IPS-18c (cell line): ENCODE data around the gene TTC32.
"Not testable (repeated sequence)": the region's sequence is repeated elsewhere in the genome, so short reads cannot be mapped to it uniquely, and the experiment has no call there.

Source experiments
- H3K4me3 ChIP-seq: 2 replicates; pipeline ENCODE4 v1.7.0; 2013; ENCODE audit warnings: low read depth, mild to moderate bottlenecking, low read length, moderate library complexity; ENCODE audit not compliant: insufficient read depth
- H3K9me3 ChIP-seq: one replicate; pipeline ENCODE4 v1.6.1; 2013; ENCODE audit warnings: mild to moderate bottlenecking, low read length, moderate library complexity; ENCODE audit not compliant: control insufficient read depth, insufficient read depth

TTC32 gene

DNA sequence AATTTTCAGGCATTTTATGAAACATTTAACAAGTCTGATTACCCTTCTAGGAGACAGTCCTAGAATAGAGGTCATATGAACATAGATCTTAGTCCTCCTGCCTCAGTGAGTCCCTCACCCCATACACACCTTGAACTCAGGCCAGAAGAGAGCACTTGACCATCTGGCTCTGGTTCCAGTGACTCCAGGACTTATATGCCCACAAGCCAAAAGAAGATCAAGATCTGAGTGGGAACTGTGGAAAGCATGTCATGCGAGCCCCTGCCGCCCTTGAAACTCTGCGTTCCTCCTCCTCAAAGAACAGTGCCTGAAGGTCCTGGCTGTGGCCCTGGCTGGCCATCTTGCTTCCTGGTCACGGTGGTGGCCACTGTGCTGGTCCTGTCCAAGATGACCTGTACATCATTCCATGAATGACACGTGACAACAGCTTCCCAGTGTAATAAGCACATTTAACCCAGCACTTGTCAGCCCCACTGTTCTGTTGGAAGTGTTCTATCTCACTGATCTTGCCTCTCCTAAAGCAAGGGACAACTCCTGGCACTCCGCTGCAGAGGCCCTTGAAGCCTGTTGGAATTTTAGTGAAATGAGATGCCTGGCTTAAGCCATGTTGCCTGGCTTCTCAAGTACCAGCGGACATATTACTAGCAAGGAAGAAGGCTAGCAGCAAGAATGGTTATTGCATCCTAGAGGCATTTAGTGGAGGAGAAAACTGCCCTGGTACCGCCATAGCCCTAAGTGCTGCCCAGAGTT is 17.6 kb downstream of the TTC32 start:
- H3K9me3 ChIP-seq: no peaks in the 10 kb centered on the region
- no peak overlapping the region for H3K4me3 ChIP-seq

DNA sequence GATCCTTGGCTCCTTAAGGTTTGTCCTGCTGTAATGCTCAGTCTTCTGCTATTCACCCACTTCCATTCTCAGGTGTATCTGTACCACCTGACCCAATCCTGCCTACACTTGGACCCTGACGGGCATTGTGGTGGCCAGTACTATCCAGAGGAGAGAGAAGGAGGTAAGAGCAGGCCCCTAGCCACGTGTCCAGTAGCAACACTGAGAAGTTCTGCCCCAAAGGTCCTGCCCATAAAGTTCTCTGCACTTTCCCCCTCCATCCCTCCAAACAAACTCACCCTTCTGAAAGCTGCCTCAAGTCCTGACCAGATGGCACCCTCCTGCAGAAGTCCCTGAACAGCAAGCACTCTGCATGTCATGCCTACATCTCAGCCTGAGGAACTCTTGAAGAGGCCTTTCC is 18.3 kb downstream of the TTC32 start:
- Histone ChIP-seq H3K9me3 (no peaks in the 10 kb centered on the region), H3K4me3 (no peak overlapping the region)

DNA sequence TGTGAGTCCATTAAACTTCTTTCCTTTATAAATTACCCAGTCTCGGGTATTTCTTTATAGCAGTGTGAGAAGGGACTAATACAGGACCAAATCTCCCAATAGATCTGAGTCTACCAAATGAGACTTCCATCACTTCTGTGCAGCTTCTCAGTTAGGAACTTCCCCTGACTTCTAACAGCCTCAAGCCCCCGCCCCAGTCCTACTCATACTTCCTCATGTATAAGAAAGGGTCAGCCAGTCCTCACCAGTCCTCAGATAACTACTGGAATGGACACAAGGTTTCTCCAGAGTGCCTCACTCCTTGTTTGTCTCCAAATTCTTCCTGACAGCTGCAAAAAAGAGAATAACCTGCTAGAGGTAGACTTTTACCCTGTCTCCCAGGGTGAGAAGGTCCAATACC is 19.5 kb downstream of the TTC32 start:
- Histone ChIP-seq H3K9me3 (no peaks in the 10 kb centered on the region), H3K4me3 (no peak overlapping the region)

GRCh38 chr2:19881908-19882265 is 19.9 kb downstream of the TTC32 start:
- Histone ChIP-seq H3K4me3 (no peak overlapping the region), H3K9me3 (no peaks in the 10 kb centered on the region)

- Histone ChIP-seq H3K4me3 (no peak overlapping the region), H3K9me3 (no peaks in the 10 kb centered on the region)
These were observed 20.4 kb downstream of the TTC32 start for GRCh38 chr2:19881221-19881907.

DNA sequence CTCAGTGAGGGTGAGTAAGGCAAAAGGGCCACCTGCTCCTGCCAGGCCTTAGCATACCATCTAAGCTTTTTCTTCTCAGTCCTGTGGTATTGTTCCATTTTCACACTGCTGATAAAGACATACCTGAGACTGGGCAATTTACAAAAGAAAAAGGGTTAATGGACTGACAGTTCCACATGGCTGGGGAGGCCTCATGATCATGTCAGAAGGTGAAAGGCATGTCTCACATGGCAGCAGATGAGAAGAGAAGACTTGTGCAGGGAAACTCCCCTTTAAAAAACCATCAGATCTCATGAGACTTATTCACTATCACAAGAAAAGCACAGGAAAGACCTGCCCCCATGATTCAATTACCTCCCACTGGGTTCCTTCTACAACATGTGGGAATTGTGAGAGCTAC is 21.6 kb downstream of the TTC32 start:
- H3K9me3 ChIP-seq, H3K4me3 ChIP-seq: not testable (repeated sequence)

DNA sequence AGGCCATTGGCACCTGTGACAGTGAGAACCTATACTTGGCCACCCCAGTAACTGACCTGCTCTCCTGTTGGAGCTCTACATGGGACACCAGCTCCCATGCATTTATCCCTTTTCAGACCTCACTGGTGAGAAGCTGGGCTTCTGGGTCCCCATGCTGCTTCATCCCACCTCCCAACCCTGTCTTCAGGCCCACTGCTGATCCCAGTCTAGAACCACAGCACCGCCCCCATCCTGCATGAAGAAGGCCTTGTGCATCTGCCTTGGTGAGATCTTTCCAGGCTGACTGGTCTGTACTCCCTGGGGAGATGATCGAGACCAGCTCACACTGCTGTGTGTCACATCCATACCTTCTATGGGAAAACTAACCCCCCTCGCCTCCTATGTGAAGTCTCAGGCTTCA is 22.7 kb downstream of the TTC32 start:
- Histone ChIP-seq H3K4me3 (no peak overlapping the region), H3K9me3 (no peaks in the 10 kb centered on the region)

- no peak overlapping the region for H3K4me3 ChIP-seq
- no peaks in the 10 kb centered on the region for H3K9me3 ChIP-seq
These were observed 23.3 kb downstream of the TTC32 start for GRCh38 chr2:19878268-19879046.

DNA sequence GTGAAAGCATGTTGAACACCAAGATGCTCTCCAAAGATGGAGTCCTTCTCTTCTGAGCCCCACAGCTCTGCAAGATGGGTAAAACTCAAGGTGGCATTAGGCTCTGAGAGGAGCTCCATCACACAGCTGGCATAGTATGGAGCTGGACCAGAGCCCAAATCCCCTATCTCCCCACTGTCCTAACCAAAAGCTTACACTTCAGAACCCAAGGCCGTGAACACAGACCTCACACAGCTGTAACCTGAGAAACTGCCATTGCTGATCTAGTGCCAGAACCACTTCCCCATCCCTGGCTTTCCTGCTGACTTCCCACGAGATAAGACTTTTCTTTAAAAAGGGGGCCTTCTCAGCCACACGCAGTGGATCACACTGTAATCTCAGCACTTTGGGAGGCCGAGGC is 25.0 kb downstream of the TTC32 start:
- H3K4me3 ChIP-seq: no peak overlapping the region
- no peaks in the 10 kb centered on the region for H3K9me3 ChIP-seq

- no peaks in the 10 kb centered on the region for H3K9me3 ChIP-seq
- no peak overlapping the region for H3K4me3 ChIP-seq
These were observed 26.5 kb downstream of the TTC32 start for GRCh38 chr2:19875280-19875679.

- Histone ChIP-seq H3K4me3 (no peak overlapping the region), H3K9me3 (no peaks in the 10 kb centered on the region)
These were observed 27.1 kb downstream of the TTC32 start for GRCh38 chr2:19874726-19875125.

- H3K4me3 ChIP-seq: no peak overlapping the region
These were observed 28.8 kb downstream of the TTC32 start for GRCh38 chr2:19873014-19873413.

DNA sequence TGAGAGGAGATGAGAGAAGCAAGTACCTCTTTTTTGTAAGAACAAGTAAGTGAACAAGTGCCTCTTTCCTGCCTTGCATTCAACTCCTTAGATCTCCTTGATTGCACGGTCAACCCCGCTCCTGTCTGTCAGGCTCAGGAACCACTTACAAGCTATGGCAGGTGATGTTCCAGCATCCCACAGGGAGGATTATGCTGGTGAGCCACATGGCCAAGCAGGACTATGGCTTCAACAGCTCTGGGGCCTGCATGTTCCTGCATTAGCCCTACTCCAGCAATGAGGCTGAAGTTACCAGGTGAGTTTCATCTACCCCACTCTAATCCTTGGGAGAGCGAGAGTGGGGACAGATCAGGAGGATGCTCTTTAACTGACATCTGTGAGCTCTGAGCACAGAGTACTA is 29.5 kb downstream of the TTC32 start:
- Histone ChIP-seq H3K9me3 (no peaks in the 10 kb centered on the region), H3K4me3 (no peak overlapping the region)

More at GRCh38 chr2:19873014-19873413, 28.8 kb downstream of the TTC32 start:
- no peaks in the 10 kb centered on the region for H3K9me3 ChIP-seq

GRCh38 chr2:19871836-19872235 is 29.9 kb downstream of the TTC32 start:
- Histone ChIP-seq H3K9me3 (no peaks in the 10 kb centered on the region), H3K4me3 (no peak overlapping the region)

- no peak overlapping the region for H3K4me3 ChIP-seq
- H3K9me3 ChIP-seq: no peaks in the 10 kb centered on the region
These were observed 31.0 kb downstream of the TTC32 start for GRCh38 chr2:19870792-19871191.

- H3K9me3 ChIP-seq: no peaks in the 10 kb centered on the region
- H3K4me3 ChIP-seq: peak overlapping the region; percentile 51; the same call in 1 of the 2 replicates
These were observed 32.8 kb downstream of the TTC32 start for GRCh38 chr2:19868701-19869580.

DNA sequence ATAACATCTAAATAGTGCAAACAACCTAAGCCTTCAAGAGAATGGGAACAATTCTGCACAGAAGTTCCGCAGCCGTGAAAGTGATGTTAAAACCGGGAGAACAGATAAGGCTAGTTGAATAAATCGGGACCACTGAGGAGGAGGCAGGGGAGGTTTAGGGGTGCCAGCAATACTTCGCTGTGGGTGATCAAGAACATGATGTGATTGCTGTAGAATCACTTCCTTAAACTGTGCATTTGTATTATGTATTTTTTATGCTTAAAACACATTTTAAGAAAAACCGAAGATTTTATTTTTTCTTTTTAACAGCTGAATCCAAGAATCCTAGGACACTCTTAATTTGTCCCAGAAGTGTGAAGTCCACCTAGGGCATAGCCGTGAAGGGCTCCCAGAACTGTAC is 33.6 kb downstream of the TTC32 start:
- H3K9me3 ChIP-seq: no peaks in the 10 kb centered on the region
- H3K4me3 ChIP-seq: peak overlapping the region; percentile 51; the same call in 1 of the 2 replicates
